Gastroesophageal sphincter (tissue), 3 donors: Measurements from ENCODE around the gene ALS2.

Experiments used
- CTCF ChIP-seq, 4 experiments: fragments of 200-600 bp in 2 of 4; fragments of 450-650 bp in 2 of 4; sonication (generic) in 1 of 4; IDR thresholded peaks; one replicate each; pipeline ENCODE4 v1.5.1; 2017 to 2019; ENCODE audit warnings: antibody characterized with exemption in 4 of 4, mild to moderate bottlenecking in 2 of 4, moderate library complexity in 2 of 4
- POLR2A ChIP-seq, 2 donors: fragments of 450-650 bp; IDR thresholded peaks; one replicate each; pipeline ENCODE4 v1.6.1; 2017; ENCODE audit warnings: antibody characterized with exemption in 2 of 2, mild to moderate bottlenecking in 2 of 2, moderate library complexity in 1 of 2

DNA sequence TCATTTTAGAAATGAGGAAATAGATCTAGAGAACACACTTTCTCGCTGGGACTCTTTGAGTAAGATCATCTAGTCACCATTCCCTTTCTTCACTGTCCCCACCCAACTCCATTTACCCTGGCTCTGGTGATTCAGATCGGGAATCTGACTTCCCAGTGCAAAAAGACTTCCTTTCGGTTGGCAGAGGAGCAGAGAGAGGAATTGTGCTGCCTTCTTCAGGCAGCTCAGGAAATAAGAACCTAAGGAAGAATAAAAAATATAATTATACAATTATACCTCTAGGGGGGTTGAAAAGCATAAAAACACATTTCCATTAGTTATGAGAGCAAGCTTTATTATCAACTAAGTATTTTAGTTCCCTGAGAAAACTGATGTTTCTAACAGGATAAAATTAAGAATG is 73.0 kb downstream of the ALS2 start:
- TF ChIP-seq CTCF (IDR thresholded peaks at IDR 0.05): no peak
- no peak for TF ChIP-seq POLR2A (IDR thresholded peaks at IDR 0.05)
